Activated CD8-positive, alpha-beta T cell treated with anti-CD3 and anti-CD28 coated beads, Interleukin-2, amount 10 ng/mL, durations not matched to agents 7 days and 5 days (primary cell): Measurements from ENCODE around the gene AZU1. TPM values are rescaled to one million over a fixed set of nuclear protein-coding genes. Genes with fewer than 3 reads are reported as not detected.
A peak's percentile ranks its signal among the peaks of the same experiment; 100 is the strongest.
"Not testable (repeated sequence)": the region's sequence is repeated elsewhere in the genome, so short reads cannot be mapped to it uniquely, and the experiment has no call there.

Source experiments
- ATAC-seq: fragments of 150-1000 bp; cut with Tn5 transposase; one replicate; pipeline ENCODE4 v1.10.0; 2021; ENCODE audit warnings: moderate library complexity
- CTCF ChIA-PET: fragments of 350-600 bp; sonication (Branson Sonifier 250); formaldehyde crosslinking; loops from one replicate; lab custom pipeline; 2021; ENCODE audit warnings: antibody characterized with exemption; lab: Charles Lee
- POLR2A ChIA-PET: fragments of 350-600 bp; sonication (Branson Sonifier 250); formaldehyde crosslinking; loops from one replicate; lab custom pipeline; 2021; ENCODE audit warnings: antibody characterized with exemption; lab: Charles Lee
- DNase-seq: peaks from one replicate; pipeline ENCODE4 v3.0.0-alpha.2; 2020
- H3K27ac Mint-ChIP-seq: one replicate; pipeline ENCODE4 v1.8.0; 2021; ENCODE audit warnings: mild to moderate bottlenecking, mixed read lengths
- H3K27me3 Mint-ChIP-seq: one replicate; pipeline ENCODE4 v1.8.0; 2021; ENCODE audit warnings: low read depth, mixed read lengths
- H3K36me3 Mint-ChIP-seq: one replicate; pipeline ENCODE4 v1.8.0; 2021; ENCODE audit warnings: low read depth, mixed read lengths
- H3K4me1 Mint-ChIP-seq: one replicate; pipeline ENCODE4 v1.8.0; 2021; ENCODE audit warnings: low read depth, mixed read lengths
- H3K4me3 Mint-ChIP-seq: one replicate; pipeline ENCODE4 v1.8.0; 2021; ENCODE audit warnings: mild to moderate bottlenecking, mixed read lengths
- H3K9me3 Mint-ChIP-seq: one replicate; pipeline ENCODE4 v1.8.0; 2022; ENCODE audit warnings: mixed read lengths; ENCODE audit not compliant: insufficient read depth
- total RNA-seq, 2 experiments: library from RNA; stranded (reverse); gene quantifications; one replicate each; pipeline ENCODE4 v1.2.3, GENCODE V29; 2021

AZU1 gene
- total RNA-seq, 2 experiments from 2014 or later: not detected

DNA sequence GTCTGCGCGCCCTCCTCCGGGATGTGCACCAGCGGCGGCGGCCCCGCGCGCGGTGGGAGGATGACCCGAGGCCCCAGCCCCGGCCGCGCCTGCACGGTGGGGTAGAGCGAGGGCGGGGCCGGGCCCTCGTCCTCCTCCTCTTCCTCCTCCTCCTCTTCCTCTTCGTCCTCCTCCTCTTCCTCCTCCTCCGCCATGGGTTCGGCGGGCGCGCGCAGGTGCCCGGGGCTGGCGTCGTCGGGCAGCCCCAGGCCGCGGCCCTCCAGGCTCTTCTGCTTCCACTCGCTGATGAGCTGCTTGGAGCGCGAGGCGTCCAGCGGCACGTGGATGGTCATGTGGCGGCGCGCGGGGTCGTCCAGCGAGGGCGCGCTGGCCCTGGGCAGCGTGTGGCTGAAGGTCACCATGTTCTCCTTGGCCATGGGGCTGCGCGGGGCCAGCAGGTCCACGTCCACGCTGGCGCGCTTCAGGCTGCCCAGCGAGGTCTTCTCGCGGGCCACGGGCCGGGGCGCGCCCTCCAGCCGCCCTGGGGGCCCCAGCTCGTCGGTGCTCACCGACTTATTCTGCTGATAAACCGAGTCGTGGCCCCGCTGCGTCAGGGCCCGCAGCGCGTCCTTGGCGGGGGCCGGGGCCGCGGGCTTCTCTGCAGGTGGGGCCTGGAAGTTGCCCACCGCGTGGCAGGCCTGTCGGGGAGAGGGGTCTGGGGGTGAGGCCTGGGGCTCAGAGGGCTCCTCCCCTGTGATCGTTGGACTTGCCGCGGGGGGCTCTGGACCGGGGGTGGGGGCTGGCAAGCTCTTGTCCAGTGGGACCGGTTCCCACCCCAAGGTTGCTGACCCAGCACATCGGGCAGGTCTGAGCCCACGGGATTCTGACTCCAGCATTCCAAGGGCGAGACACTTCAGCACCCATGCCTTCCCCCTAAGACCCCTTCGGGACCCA, 14.2 kb upstream of the AZU1 start:
- H3K36me3 Mint-ChIP-seq: peaks cover 54% of the 10 kb centered on the region
- ATAC-seq (no peak), DNase-seq (no peak)
- CTCF ChIA-PET: no interaction called here
- H3K27ac Mint-ChIP-seq: no peak overlapping the region
- no peak overlapping the region for H3K4me3 Mint-ChIP-seq
- no peaks in the 10 kb centered on the region for H3K4me1 Mint-ChIP-seq
- H3K27me3 Mint-ChIP-seq: no peaks in the 10 kb centered on the region
- no peaks in the 10 kb centered on the region for H3K9me3 Mint-ChIP-seq
- POLR2A ChIA-PET: interaction anchor here (1.0 kb wide), 1 partner anchor 8 kb away, joined by 3 read pairs; no protein-coding TSS in a partner anchor

DNA sequence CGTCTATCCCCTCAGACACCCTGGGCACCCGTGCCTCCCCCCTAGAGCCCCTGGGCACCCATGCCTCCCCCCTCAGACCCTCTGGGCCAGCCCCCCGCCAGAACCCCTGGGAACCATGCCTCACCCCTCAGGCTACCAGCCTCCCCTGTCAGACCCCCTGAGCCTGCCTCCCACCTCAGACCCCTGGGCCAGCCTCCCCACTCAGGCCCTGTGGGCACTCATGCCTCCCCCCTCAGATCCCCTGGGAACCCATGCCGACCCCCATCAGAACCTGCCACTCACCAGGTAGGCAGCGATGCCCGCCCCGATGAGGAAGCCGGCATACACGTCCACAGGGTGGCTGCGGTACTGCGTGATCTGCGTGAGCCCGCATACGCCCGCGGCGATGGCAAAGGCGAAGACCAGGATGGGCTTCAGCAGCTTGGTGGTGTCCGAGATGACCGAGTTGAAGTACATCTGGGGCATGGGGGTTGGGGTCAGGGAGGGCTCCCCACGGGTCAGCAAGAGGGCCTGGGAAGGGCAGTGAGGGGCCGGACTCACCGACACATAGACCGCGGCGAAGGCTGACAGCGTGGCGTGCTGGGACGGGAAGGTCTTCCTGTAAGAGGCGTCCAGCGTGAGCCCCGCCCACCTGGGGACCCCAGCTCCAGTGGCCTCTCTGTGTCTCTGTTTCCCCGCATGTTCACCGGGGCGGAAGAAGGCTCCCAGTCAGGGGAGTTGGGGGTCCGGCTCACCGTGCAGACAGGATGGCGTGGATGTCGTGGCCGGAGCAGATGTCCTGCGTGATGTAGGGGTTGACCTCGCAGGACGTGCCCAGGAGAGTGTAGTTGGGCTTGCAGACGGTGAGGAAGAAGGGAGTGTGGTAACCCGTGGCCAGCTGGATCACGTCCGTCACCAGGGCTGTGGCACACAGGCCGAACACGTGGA, 13.2 kb upstream of the AZU1 start:
- no peak for DNase-seq
- Mint-ChIP-seq H3K4me3 (peak overlapping the region; percentile 15), H3K4me1 (no peaks in the 10 kb centered on the region), H3K27me3 (no peaks in the 10 kb centered on the region), H3K36me3 (peaks cover 48% of the 10 kb centered on the region), H3K27ac (peak overlapping the region; percentile 72), H3K9me3 (no peaks in the 10 kb centered on the region)
- ChIA-PET CTCF (no interaction called here), POLR2A (interaction anchor here (0.6 to 1.3 kb wide), 2 partner anchors 16 to 41 kb away, joined by 3 to 7 read pairs; no protein-coding TSS in a partner anchor)
- peak; percentile 5 for ATAC-seq

DNA sequence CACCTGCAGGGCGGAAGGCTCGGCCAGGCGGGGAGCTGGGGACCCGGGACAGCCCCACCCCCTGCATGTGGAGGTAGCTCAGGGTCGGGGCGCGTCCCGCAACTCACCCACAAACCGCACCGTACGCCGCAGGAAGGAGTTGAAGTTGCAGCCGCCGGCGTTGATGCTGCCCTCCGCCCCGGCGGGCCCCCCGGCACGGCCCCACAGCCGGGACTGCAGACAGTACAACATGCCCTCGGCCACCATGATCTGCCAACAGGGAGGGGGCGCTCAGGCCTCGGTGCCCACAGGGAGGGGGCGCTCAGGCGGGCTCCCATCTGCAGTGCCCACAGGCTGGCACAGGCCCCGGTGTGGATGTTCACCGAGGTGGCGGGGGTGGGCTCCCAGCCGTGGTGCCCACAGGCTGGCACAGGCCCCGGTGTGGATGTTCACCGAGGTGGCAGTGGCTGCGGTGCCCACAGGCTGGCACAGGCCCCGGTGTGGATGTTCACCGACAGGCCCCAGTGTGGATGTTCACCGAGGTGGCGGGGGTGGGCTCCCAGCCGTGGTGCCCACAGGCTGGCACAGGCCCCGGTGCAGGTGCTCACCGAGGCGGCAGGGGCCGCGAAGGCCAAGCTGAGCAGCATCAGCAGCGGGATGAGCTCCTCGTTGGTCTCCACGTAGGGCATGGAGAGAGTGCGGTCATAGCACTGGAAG, 12.4 kb upstream of the AZU1 start:
- ATAC-seq (peak; percentile 8), DNase-seq (no peak)
- ChIA-PET CTCF (no interaction called here), POLR2A (interaction anchor here (1.3 kb wide), 1 partner anchor 17 kb away, joined by 7 read pairs; no protein-coding TSS in a partner anchor)
- H3K27ac Mint-ChIP-seq: no peak overlapping the region
- no peaks in the 10 kb centered on the region for H3K4me1 Mint-ChIP-seq
- H3K9me3 Mint-ChIP-seq: no peaks in the 10 kb centered on the region
- H3K4me3 Mint-ChIP-seq: no peak overlapping the region
- peaks cover 40% of the 10 kb centered on the region for H3K36me3 Mint-ChIP-seq
- no peaks in the 10 kb centered on the region for H3K27me3 Mint-ChIP-seq

DNA sequence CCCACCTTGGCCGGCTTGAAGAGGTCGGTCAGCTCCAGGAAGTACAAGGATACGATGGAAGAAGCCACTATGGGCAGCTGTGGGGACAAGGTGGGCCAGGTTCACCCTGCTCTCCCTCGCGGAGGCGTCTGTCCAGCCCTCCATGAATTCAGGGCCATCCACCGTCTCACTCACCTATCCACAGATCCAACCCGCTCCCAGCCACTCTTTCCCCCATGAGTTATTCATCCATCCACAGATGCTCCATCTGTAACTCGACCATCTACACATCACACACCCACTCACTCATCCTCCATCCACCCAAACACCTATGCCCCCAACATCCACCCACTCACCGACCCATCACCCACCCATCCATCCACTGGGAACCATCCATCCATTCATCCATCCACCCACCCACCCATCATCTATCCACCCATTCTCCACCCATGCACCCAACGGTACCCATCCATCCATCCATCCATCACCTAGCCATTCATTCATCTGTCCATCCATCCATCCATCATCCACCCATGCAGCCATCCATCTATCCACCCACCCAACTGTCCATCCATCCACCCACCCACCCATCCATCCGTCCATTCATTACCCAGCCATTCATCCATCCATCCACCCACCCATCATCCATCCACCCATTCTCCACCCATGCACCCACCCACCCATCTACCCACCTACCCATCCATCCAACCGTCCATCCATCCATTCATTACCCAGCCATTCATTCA, 11.7 kb upstream of the AZU1 start:
- DNase-seq (no peak), ATAC-seq (peak; percentile 6)
- ChIA-PET POLR2A (no interaction called here), CTCF (no interaction called here)
- Mint-ChIP-seq H3K27ac (no peak overlapping the region), H3K9me3 (no peaks in the 10 kb centered on the region), H3K27me3 (peaks cover 3% of the 10 kb centered on the region), H3K4me1 (no peaks in the 10 kb centered on the region), H3K36me3 (peaks cover 34% of the 10 kb centered on the region), H3K4me3 (no peak overlapping the region)

DNA sequence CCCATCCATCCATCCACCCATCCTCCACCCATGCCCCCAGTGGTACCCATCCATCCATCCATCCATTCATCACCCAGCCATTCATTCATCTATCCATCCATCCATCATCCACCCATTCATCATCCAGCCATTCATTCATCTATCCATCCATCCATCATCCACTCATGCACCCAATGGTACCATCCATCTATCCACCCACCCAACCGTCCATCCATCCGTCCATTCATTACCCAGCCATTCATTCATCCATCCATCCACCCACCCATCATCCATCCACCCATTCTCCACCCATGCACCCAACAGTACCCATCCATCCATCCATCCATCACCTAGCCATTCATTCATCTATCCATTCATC, 11.2 kb upstream of the AZU1 start:
- ChIA-PET POLR2A (no interaction called here), CTCF (no interaction called here)
- peaks cover 31% of the 10 kb centered on the region for H3K36me3 Mint-ChIP-seq
- no peak for ATAC-seq
- no peaks in the 10 kb centered on the region for H3K9me3 Mint-ChIP-seq
- no peak overlapping the region for H3K27ac Mint-ChIP-seq
- H3K4me1 Mint-ChIP-seq: no peaks in the 10 kb centered on the region
- no peak overlapping the region for H3K4me3 Mint-ChIP-seq
- DNase-seq: no peak
- H3K27me3 Mint-ChIP-seq: peaks cover 3% of the 10 kb centered on the region

DNA sequence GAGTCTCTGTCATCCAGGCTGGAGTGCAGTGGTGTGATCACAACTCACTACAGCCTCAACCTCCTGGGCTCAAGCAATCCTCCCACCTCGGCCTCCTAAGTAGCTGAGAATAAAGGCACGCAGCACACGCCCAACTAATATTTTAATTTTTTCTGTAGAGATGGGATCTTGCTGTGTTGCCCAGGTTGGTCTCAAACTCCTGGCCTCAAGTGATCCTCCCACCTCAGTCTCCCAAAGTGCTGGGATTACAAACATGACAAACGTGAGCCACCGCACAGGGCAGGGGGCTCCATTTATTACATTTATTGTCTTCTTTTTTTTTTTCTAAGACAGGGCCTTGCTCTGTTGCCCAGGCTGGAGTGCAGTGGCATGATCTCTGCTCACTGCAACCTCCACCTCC, 7.4 kb upstream of the AZU1 start:
- H3K27ac Mint-ChIP-seq, POLR2A ChIA-PET: not testable (repeated sequence)

DNA sequence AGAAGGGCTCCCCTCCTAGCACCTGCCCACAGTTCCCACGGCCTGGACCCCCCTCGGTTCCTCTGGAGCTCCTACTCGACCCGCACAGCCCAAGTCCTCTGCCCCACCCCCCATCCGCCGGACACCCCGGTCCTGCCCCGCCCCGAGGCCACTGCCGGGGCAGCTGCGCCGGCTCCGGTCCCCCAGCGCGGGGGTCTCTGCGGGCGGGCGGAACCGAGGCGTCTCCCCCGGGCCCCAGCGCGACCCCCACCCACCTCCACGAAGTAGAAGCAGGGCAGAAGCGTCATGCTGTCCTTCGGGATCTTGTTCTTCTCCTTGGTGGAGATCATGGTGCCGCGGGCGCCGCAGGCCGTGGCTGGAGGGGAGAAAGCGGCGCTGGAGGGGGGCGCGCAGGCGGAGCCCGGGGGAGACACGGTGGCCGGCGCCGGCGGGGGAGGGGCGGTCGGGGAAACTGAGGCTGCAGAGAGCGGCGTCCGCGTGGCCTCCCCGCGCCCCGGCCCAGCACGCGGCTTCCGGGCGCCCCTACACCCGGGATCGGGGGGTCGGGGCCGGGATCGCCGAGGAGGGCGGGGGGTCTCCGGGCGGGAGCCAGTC, 6.3 kb upstream of the AZU1 start:
- Mint-ChIP-seq H3K27me3 (peaks cover 11% of the 10 kb centered on the region), H3K36me3 (peaks cover 4% of the 10 kb centered on the region), H3K9me3 (no peaks in the 10 kb centered on the region), H3K27ac (no peak overlapping the region), H3K4me3 (no peak overlapping the region), H3K4me1 (no peaks in the 10 kb centered on the region)
- ATAC-seq (no peak), DNase-seq (no peak)
- ChIA-PET POLR2A (no interaction called here), CTCF (no interaction called here)

More for the DNA sequence above, 7.4 kb upstream of the AZU1 start:
- H3K4me3 Mint-ChIP-seq, H3K9me3 Mint-ChIP-seq, ATAC-seq, DNase-seq, H3K4me1 Mint-ChIP-seq, CTCF ChIA-PET: not testable (repeated sequence)
- Mint-ChIP-seq H3K27me3 (peaks cover 11% of the 10 kb centered on the region), H3K36me3 (peaks cover 11% of the 10 kb centered on the region)

DNA sequence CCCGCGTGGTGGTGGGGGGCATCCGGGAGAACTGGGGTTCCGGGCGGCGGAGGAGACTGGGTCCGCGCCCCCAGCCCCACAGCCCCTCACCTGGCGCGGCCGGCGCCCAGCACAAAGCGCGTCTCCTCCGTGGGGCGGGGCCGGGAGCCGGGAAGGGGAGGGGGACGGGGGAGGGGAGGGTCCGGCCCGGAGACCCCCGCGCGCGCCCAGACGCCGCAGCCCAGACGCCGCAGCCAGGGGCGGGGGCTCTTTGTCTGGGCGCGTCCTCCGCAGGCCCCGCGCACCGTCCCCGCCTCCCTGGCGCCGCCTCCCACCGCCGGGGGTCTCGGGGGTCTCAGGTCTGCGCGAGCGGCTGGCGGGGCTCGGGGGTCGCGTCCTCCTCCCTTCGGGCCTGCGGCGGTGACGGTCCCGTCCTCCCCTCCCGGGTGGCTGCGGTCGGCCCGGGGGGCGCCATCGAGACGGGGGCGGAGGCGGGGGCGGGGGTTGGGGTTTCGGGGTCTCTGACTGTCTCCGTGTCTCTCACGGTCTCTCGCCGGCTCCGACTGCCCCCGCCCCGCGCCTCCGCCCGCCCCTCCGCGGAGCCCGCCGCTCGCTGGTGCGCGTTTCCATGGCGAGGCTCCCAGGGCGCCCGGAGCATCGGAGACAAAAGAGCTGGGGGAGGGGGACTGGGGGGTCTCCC, 5.7 kb upstream of the AZU1 start, which contains the start of gene PLPPR3:
Gene PLPPR3, minus strand, starts transcription at position 131 of the 679 bp plus-strand sequence. CDS start 396 bp downstream, outside the sequence.
- no peaks in the 10 kb centered on the region for H3K9me3 Mint-ChIP-seq
- no peak for DNase-seq
- ATAC-seq: no peak
- ChIA-PET CTCF (no interaction called here), POLR2A (no interaction called here)
- no peaks in the 10 kb centered on the region for H3K4me1 Mint-ChIP-seq
- no peaks in the 10 kb centered on the region for H3K36me3 Mint-ChIP-seq
- no peak within 1 kb of the TSS for H3K4me3 Mint-ChIP-seq
- no peak within 1 kb of the TSS for H3K27ac Mint-ChIP-seq
- H3K27me3 Mint-ChIP-seq: peaks cover 11% of the 10 kb centered on the region

DNA sequence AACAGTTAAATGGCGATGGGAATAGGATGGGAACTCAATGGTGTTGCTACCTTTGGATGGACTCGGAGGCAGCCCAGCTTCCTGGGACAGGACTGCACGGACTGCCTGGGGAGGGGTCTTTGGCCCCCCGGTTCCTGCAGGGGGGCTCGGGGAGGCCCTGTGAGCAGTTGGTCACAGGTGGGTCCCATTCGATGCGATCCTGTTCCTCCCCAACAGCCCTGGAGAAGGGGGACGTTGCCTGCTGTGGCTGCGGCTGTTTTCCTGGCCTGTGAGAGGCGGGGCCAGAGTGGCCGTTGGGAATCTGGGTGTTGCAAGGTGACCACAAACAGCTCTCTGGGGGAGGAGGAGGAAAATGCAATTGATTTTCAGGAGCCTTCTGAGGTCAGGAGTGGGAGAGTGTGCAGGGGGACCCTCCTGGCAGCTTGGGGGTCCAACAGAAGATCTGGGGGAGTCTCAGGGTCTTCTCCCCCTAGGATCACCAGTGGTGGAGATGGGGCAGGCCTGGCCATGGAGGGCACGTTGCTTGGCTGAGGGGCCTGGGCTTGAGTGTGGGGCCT, 4.0 kb upstream of the AZU1 start:
- no peak overlapping the region for H3K4me3 Mint-ChIP-seq

DNA sequence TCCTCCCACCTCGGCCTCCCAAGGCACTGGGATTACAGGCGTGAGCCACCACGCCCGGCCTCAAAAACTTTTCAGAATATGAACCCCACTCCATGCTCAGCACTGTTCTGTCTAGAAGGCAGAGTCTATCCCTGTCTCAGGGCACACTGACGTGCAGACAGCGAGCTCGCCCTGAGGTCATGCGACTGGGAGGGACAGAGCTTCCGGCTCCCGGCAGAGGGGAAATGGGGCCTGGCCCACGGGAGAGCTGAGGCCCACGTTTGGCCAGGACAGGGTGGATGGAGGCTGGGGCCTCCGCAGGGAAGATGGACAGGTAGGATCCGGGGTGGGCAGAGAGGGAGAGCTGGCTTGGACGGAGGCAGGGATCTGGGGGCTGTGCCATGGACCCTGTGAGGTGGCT, 2.8 kb upstream of the AZU1 start:
- Mint-ChIP-seq H3K4me3 (no peak overlapping the region), H3K36me3 (no peaks in the 10 kb centered on the region), H3K27ac (no peak overlapping the region), H3K9me3 (no peaks in the 10 kb centered on the region), H3K27me3 (peaks cover 11% of the 10 kb centered on the region), H3K4me1 (no peaks in the 10 kb centered on the region)
- ChIA-PET CTCF (interaction anchor here (0.5 kb wide), 1 partner anchor 127 kb away, joined by 3 read pairs; no protein-coding TSS in a partner anchor), POLR2A (no interaction called here)
- DNase-seq: no peak
- ATAC-seq: no peak

More for the DNA sequence above, 4.0 kb upstream of the AZU1 start:
- Mint-ChIP-seq H3K9me3 (no peaks in the 10 kb centered on the region), H3K36me3 (no peaks in the 10 kb centered on the region), H3K27me3 (peaks cover 11% of the 10 kb centered on the region), H3K4me1 (no peaks in the 10 kb centered on the region), H3K27ac (no peak overlapping the region)
- no peak for ATAC-seq
- DNase-seq: no peak
- ChIA-PET CTCF (interaction anchor here (0.6 kb wide), 1 partner anchor 83 kb away, joined by 4 read pairs; no protein-coding TSS in a partner anchor), POLR2A (no interaction called here)
